A549 (cell line): ENCODE data around the gene ETFDH. TPM values are rescaled to one million over a fixed set of nuclear protein-coding genes. Genes with fewer than 3 reads are reported as not detected.

Experiments
- ATAC-seq, 2 experiments: fragments of 200-7000 bp in 1 of 2; fragments of >200 bp in 1 of 2; cut with Nextera tagmentation in 1 of 2; cut with Tn5 transposase in 1 of 2; 3 replicates each; pipeline versions ENCODE4 v1.8.0 to v1.9.1; 2018 to 2020; ENCODE audit warnings: mild to moderate bottlenecking in 1 of 2, moderate library complexity in 1 of 2
- CTCF ChIA-PET: fragments of 300-600 bp; sonication (Branson Sonifier 250); formaldehyde crosslinking; extraction: SDS; loops from one replicate; lab custom pipeline; 2021; ENCODE audit warnings: antibody characterized with exemption, inconsistent platforms; lab: Yijun Ruan, JAX
- POLR2A ChIA-PET: fragments of 350-600 bp; formaldehyde crosslinking; extraction: SDS; loops from one replicate; lab custom pipeline; 2021; ENCODE audit warnings: antibody characterized with exemption, inconsistent platforms; lab: Yijun Ruan, JAX
- DNase-seq, 2 experiments: peaks; one replicate each; pipeline versions ENCODE4 v3.0.0 to v3.0.0-alpha.2; 2011 to 2016; ENCODE audit warnings: low read depth in 1 of 2, low spot score in 1 of 2
- FAIRE-seq: peaks from 2 replicates; lab custom pipeline; 2011; peaks lifted over from hg19 to GRCh38; lab: Jason Lieb, UNC
- H3K27ac ChIP-seq, 2 experiments: fragments of >200 bp; sonication (Bioruptor Twin); formaldehyde crosslinking; 3 replicates each; pipeline ENCODE4 v1.5.1; 2016 to 2017
- H3K4me1 ChIP-seq: fragments of >200 bp; sonication (Bioruptor Twin); formaldehyde crosslinking; 3 replicates; pipeline ENCODE4 v1.6.1; 2016
- H3K4me2 ChIP-seq: fragments of >200 bp; sonication (Bioruptor Twin); formaldehyde crosslinking; 3 replicates; pipeline ENCODE4 v1.6.1; 2016
- H3K4me3 ChIP-seq: fragments of >200 bp; sonication (Bioruptor Twin); formaldehyde crosslinking; 3 replicates; pipeline ENCODE4 v1.5.1; 2016
- H3K9me3 ChIP-seq: fragments of >200 bp; sonication (Bioruptor Twin); formaldehyde crosslinking; 3 replicates; pipeline ENCODE4 v1.6.1; 2016
- CBX2 ChIP-seq: fragments of 200-600 bp; sonication (generic); IDR thresholded peaks from 2 replicates; pipeline ENCODE4 v1.6.1; 2016; ENCODE audit warnings: low read depth, mild to moderate bottlenecking, borderline replicate concordance
- CBX8 ChIP-seq: fragments of 200-600 bp; sonication (generic); IDR thresholded peaks from 2 replicates; pipeline ENCODE4 v1.6.1; 2016
- CEBPB ChIP-seq, 2 experiments: fragments of >200 bp in 1 of 2; sonication (Bioruptor Twin) in 1 of 2; formaldehyde crosslinking in 1 of 2; IDR thresholded peaks; 2 replicates each; pipeline ENCODE4 v1.6.1; 2012 to 2016
- CHD4 ChIP-seq: fragments of 200-600 bp; sonication (generic); IDR thresholded peaks from 2 replicates; pipeline ENCODE4 v1.6.1; 2016; ENCODE audit warnings: antibody characterized with exemption, mild to moderate bottlenecking, borderline replicate concordance
- FOXS1 ChIP-seq: fragments of 250-450 bp; sonication (Bioruptor Pico); IDR thresholded peaks from 2 replicates; pipeline ENCODE4 v1.5.0; 2020; ENCODE audit warnings: mild to moderate bottlenecking, moderate library complexity
- GATA3 ChIP-seq: IDR thresholded peaks from 2 replicates; pipeline ENCODE4 v1.6.1; 2012; ENCODE audit warnings: borderline replicate concordance
- HOXB5 ChIP-seq: fragments of 250-450 bp; sonication (Bioruptor Pico); IDR thresholded peaks from 2 replicates; pipeline ENCODE4 v1.5.0; 2020; ENCODE audit warnings: mild to moderate bottlenecking, moderate library complexity
- KDM1A ChIP-seq: fragments of 200-600 bp; sonication (generic); IDR thresholded peaks from 2 replicates; pipeline ENCODE4 v1.6.1; 2016; ENCODE audit warnings: low read depth, mild to moderate bottlenecking
- NFE2L2 ChIP-seq: fragments of 150-350 bp; conservative IDR thresholded peaks from 2 replicates; pipeline ENCODE4 v1.6.1; 2014; ENCODE audit warnings: low read length
- NR3C1 ChIP-seq: fragments of >200 bp; sonication (Bioruptor Twin); formaldehyde crosslinking; IDR thresholded peaks from 3 replicates; pipeline ENCODE4 v1.6.1; 2017
- PHF8 ChIP-seq: fragments of 200-600 bp; sonication (generic); IDR thresholded peaks from 2 replicates; pipeline ENCODE4 v1.6.1; 2016; ENCODE audit warnings: low read depth, mild to moderate bottlenecking, antibody characterized with exemption, moderate library complexity, borderline replicate concordance
- POLR2A ChIP-seq: IDR thresholded peaks from 2 replicates; pipeline ENCODE4 v1.6.1; 2012; ENCODE audit warnings: mild to moderate bottlenecking, low read length
- POLR2AphosphoS2 ChIP-seq: conservative IDR thresholded peaks from 2 replicates; pipeline ENCODE4 v1.6.1; 2012; ENCODE audit warnings: low read length, improper control_type of control experiment, inconsistent platforms
- RAD21 ChIP-seq, 2 experiments: fragments of >200 bp in 1 of 2; sonication (Bioruptor Twin) in 1 of 2; formaldehyde crosslinking in 1 of 2; IDR thresholded peaks in 1 of 2; conservative IDR thresholded peaks in 1 of 2; 2 replicates in 1 of 2; 3 replicates in 1 of 2; pipeline ENCODE4 v1.6.1; 2012 to 2018; ENCODE audit warnings: inconsistent platforms in 1 of 2
- RFX5 ChIP-seq: fragments of 450-650 bp; IDR thresholded peaks from 2 replicates; pipeline ENCODE4 v1.7.1; 2014; ENCODE audit warnings: antibody characterized with exemption, mild to moderate bottlenecking, moderate library complexity
- SMC3 ChIP-seq: fragments of >200 bp; sonication (Bioruptor Twin); formaldehyde crosslinking; IDR thresholded peaks from 3 replicates; pipeline ENCODE4 v1.6.1; 2018; ENCODE audit warnings: inconsistent platforms
- TP53 ChIP-seq: fragments of 250-450 bp; sonication (Bioruptor Pico); IDR thresholded peaks from 2 replicates; pipeline ENCODE4 v1.5.0; 2021; ENCODE audit warnings: mild to moderate bottlenecking, moderate library complexity
- ZC3H11A ChIP-seq: fragments of 450-650 bp; IDR thresholded peaks from 2 replicates; pipeline ENCODE4 v1.6.1; 2014; ENCODE audit warnings: antibody characterized with exemption, mild to moderate bottlenecking
- WGBS: methylation state at CpG from one replicate; pipeline ENCODE4 v1.1.6; 2017; ENCODE audit errors: missing lambda C conversion rate; 5-methylcytosine and 5-hydroxymethylcytosine counted together
- polyA plus RNA-seq, 4 experiments: library from polyadenylated mRNA; depleted of rRNA in 3 of 4; stranded (reverse); fragments of >200 nt; fragmentation: RNase III in 1 of 4; extraction: RNeasy Plus Mini Kit Qiagen cat#74134 plus additional on column Dnase treatment in 1 of 4; gene quantifications; 2 replicates in 3 of 4; 3 replicates in 1 of 4; pipeline ENCODE4 v1.2.3, GENCODE V29; 2011 to 2017
- TF ChIP-seq, protein P1 (sequence below): fragments of >200 bp; sonication (Bioruptor Twin); formaldehyde crosslinking; IDR thresholded peaks from 2 replicates; pipeline ENCODE4 v1.6.1; 2016
- TF ChIP-seq, protein P2 (sequence below): fragments of 150-350 bp; IDR thresholded peaks from 2 replicates; pipeline ENCODE4 v1.6.1; 2014; ENCODE audit warnings: low read depth, mild to moderate bottlenecking, low read length
- TF ChIP-seq, protein P3 (sequence below): IDR thresholded peaks from 2 replicates; pipeline ENCODE4 v1.6.1; 2012

ETFDH gene
- polyA plus RNA-seq, 2 of the 4 experiments (the other 2 are of a cell fraction): 6.7 to 15.7 TPM

- Histone ChIP-seq H3K9me3 (no peaks in the 10 kb centered on the region), H3K4me1 (no peaks in the 10 kb centered on the region), H3K4me2 (no peak overlapping the region), H3K4me3 (no peak overlapping the region), H3K27ac (peak overlapping the region in 1 of 2 experiments; percentile 95; a peak in 2 of 6 replicates)
- 86% methylated on average over 4 of the region's 4 CpGs for WGBS
- DNase-seq (no peak), FAIRE-seq (no peak), ATAC-seq (no peak)
- POLR2A ChIA-PET: no interaction called here
- TF ChIP-seq, protein P1, sequence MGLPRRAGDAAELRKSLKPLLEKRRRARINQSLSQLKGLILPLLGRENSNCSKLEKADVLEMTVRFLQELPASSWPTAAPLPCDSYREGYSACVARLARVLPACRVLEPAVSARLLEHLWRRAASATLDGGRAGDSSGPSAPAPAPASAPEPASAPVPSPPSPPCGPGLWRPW: no peak
- TF ChIP-seq TP53 (no peak), CBX2 (no peak), GATA3 (no peak), SMC3 (no peak), CBX8 (no peak), RAD21 (conservative IDR thresholded peaks at IDR 0.05 in 1 of 2, IDR thresholded peaks at IDR 0.05 in 1 of 2) (no peak), PHF8 (no peak)
- TF ChIP-seq, protein P2, sequence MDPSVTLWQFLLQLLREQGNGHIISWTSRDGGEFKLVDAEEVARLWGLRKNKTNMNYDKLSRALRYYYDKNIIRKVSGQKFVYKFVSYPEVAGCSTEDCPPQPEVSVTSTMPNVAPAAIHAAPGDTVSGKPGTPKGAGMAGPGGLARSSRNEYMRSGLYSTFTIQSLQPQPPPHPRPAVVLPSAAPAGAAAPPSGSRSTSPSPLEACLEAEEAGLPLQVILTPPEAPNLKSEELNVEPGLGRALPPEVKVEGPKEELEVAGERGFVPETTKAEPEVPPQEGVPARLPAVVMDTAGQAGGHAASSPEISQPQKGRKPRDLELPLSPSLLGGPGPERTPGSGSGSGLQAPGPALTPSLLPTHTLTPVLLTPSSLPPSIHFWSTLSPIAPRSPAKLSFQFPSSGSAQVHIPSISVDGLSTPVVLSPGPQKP: no peak
- TF ChIP-seq, all 56 proteins: peak for 0
- CTCF ChIA-PET: interaction anchor here (1.2 to 1.8 kb wide), 3 partner anchors 127 to 478 kb away, joined by 4 to 7 read pairs (median 6); no protein-coding TSS in a partner anchor
Observed at GRCh38 chr4:158724637-158725036, 52.5 kb downstream of the ETFDH start.

- H3K27ac ChIP-seq: no peak overlapping the region
- WGBS: 70% methylated on average over 6 of the region's 6 CpGs
- POLR2A ChIA-PET: no interaction called here
- no peak overlapping the region for H3K4me2 ChIP-seq
- ATAC-seq (no peak), DNase-seq (no peak), FAIRE-seq (no peak)
- no peak overlapping the region for H3K4me3 ChIP-seq
- TF ChIP-seq NR3C1: no peak
- TF ChIP-seq, protein P1: no peak
- TF ChIP-seq ZC3H11A: no peak
- TF ChIP-seq CHD4: no peak
- no peak for TF ChIP-seq KDM1A
- no peak for TF ChIP-seq POLR2AphosphoS2
- TF ChIP-seq, protein P2: no peak
- TF ChIP-seq NFE2L2: no peak
- TF ChIP-seq HOXB5: no peak
- TF ChIP-seq FOXS1 (CRISPR knock-in tag): no peak
- no peak for TF ChIP-seq POLR2A
- no peak for TF ChIP-seq CEBPB (IDR thresholded peaks at IDR 0.05)
- H3K4me1 ChIP-seq: no peaks in the 10 kb centered on the region
- no peaks in the 10 kb centered on the region for H3K9me3 ChIP-seq
- CTCF ChIA-PET: interaction anchor here (1.2 kb wide), 1 partner anchor 124 kb away, joined by 3 read pairs; no protein-coding TSS in a partner anchor
Observed at GRCh38 chr4:158726633-158727032, 54.5 kb downstream of the ETFDH start.

DNA sequence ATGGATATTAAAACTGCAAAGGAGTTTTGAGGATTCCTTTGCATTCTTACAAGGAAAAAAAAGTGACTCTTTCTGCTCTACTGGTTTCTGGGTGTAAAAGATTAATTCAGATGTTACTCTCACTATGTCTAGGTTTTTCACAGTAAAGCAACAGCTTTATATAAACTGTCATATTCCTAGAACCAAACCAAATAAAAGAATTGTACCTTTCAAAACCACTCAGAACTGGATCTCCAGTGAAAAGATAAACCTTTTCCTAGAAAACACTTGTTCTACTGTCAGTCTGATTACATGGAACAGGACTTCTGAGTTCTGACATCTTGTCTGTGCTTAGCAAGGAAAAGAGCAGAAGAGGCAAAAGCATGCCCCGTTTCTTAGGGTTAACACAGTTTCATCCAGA, 56.1 kb downstream of the ETFDH start:
- ChIA-PET CTCF (no interaction called here), POLR2A (no interaction called here)
- TF ChIP-seq RFX5: no peak
- TF ChIP-seq, protein P3, sequence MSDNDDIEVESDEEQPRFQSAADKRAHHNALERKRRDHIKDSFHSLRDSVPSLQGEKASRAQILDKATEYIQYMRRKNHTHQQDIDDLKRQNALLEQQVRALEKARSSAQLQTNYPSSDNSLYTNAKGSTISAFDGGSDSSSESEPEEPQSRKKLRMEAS: no peak
- 40% methylated on average over 1 of the region's 1 CpG for WGBS
- no peak for ATAC-seq
- Histone ChIP-seq H3K4me1 (no peaks in the 10 kb centered on the region), H3K4me2 (no peak overlapping the region), H3K4me3 (no peak overlapping the region), H3K9me3 (no peaks in the 10 kb centered on the region), H3K27ac (no peak overlapping the region)
- FAIRE-seq: no peak
- no peak for DNase-seq
